K562 (cell line): ENCODE measurements around the gene PCDHGA12. TPM values are rescaled to one million over a fixed set of nuclear protein-coding genes. Genes with fewer than 3 reads are reported as not detected.
A peak's percentile ranks its signal among the peaks of the same experiment; 100 is the strongest.

Source experiments
- ATAC-seq: fragments of 200-7000 bp; cut with Tn5 transposase; 3 replicates; pipeline ENCODE4 v1.9.1; 2020; ENCODE audit warnings: moderate library complexity
- BruUV-seq: library from RNA; stranded (reverse); fragments of 400-500 nt; replicated peaks from 2 replicates; lab custom pipeline; 2021; lab: Mats Ljungman, UMichigan
- CTCF ChIA-PET: fragments of 300-600 bp; formaldehyde crosslinking; extraction: SDS; loops from one replicate; lab custom pipeline; 2021; ENCODE audit warnings: low intra/inter-chr PET ratio; lab: Yijun Ruan, JAX
- POLR2A ChIA-PET: fragments of 300-600, 350-650 bp; sonication (Branson Sonifier 250); formaldehyde crosslinking; extraction: SDS; loops from one replicate; lab custom pipeline; 2021; ENCODE audit warnings: antibody characterized with exemption, inconsistent platforms; lab: Yijun Ruan, JAX
- DNase-seq, 4 experiments: peaks; one replicate each; pipeline versions ENCODE4 v3.0.0 to v3.0.0-alpha.2; 2011 to 2018; ENCODE audit warnings: low spot score in 3 of 4, mixed read lengths in 3 of 4; ENCODE audit errors: extremely low read depth in 1 of 4
- FAIRE-seq: peaks from 2 replicates; lab custom pipeline; 2011; peaks lifted over from hg19 to GRCh38; lab: Jason Lieb, UNC
- H2AFZ ChIP-seq: 2 replicates; pipeline ENCODE4 v1.6.0; 2011; ENCODE audit warnings: low read depth, low read length, control low read depth, inconsistent platforms
- H3K27ac ChIP-seq: fragments of 200-600 bp; 3 replicates; pipeline ENCODE4 v1.8.0; 2011; ENCODE audit warnings: low read depth, mild to moderate bottlenecking, control low read depth, inconsistent platforms, low read length, moderate library complexity, mixed read lengths; ENCODE audit errors: extremely low read depth
- H3K27me3 ChIP-seq, 2 experiments: fragments of 300-600 bp in 1 of 2; 2 replicates in 1 of 2; 3 replicates in 1 of 2; pipeline versions ENCODE4 v1.6.0 to v1.8.0; 2011; ENCODE audit warnings: inconsistent platforms in 2 of 2, low read length in 2 of 2, mild to moderate bottlenecking in 1 of 2, mixed read lengths in 1 of 2, moderate library complexity in 1 of 2; ENCODE audit not compliant: control insufficient read depth in 2 of 2, insufficient read depth in 2 of 2
- H3K36me3 ChIP-seq: fragments of 300-600 bp; 3 replicates; pipeline ENCODE4 v1.8.0; 2011; ENCODE audit warnings: mild to moderate bottlenecking, low read length, inconsistent platforms; ENCODE audit not compliant: control insufficient read depth, insufficient read depth
- H3K4me1 ChIP-seq, 2 experiments: fragments of 200-600 bp in 1 of 2; replicated peaks in 1 of 2; 2 replicates in 1 of 2; 3 replicates in 1 of 2; pipeline versions ENCODE4 v1.5.1 to v1.8.0; 2011; ENCODE audit warnings: inconsistent platforms in 2 of 2, low read length in 2 of 2, mild to moderate bottlenecking in 1 of 2, mixed read lengths in 1 of 2, moderate library complexity in 1 of 2; ENCODE audit not compliant: control insufficient read depth in 2 of 2, insufficient read depth in 2 of 2
- H3K4me2 ChIP-seq: 2 replicates; pipeline ENCODE4 v1.6.1; 2011; ENCODE audit warnings: low read length, control low read depth, inconsistent platforms, mixed read lengths; ENCODE audit not compliant: insufficient read depth
- H3K4me3 ChIP-seq: fragments of 200-600 bp; sonication (generic), shearing (Covaris generic); 2 replicates; pipeline ENCODE4 v1.5.1; 2016; ENCODE audit warnings: control low read depth, inconsistent platforms
- H3K79me2 ChIP-seq: fragments of 200-600 bp; 3 replicates; pipeline ENCODE4 v1.8.0; 2011; ENCODE audit warnings: low read length, inconsistent platforms; ENCODE audit not compliant: control insufficient read depth, insufficient read depth
- H3K9ac ChIP-seq, 2 experiments: 2 replicates each; pipeline versions ENCODE4 v1.6.0 to v1.6.1; 2011; ENCODE audit warnings: low read depth in 2 of 2, low read length in 2 of 2, control low read depth in 1 of 2, inconsistent platforms in 1 of 2, mild to moderate bottlenecking in 1 of 2, mixed read lengths in 1 of 2; ENCODE audit not compliant: insufficient read depth in 1 of 2
- H3K9me1 ChIP-seq: one replicate; pipeline ENCODE4 v1.6.0; 2011; ENCODE audit warnings: inconsistent platforms, mild to moderate bottlenecking, low read length, moderate library complexity; ENCODE audit not compliant: control insufficient read depth, insufficient read depth
- H3K9me3 ChIP-seq: replicated peaks from 2 replicates; pipeline ENCODE4 v1.5.1; 2011; ENCODE audit warnings: low read depth, low read length, inconsistent platforms; ENCODE audit not compliant: control insufficient read depth, insufficient read depth
- H4K20me1 ChIP-seq: replicated peaks from 2 replicates; pipeline ENCODE4 v1.6.1; 2011; ENCODE audit warnings: low read length, inconsistent platforms, mixed read lengths; ENCODE audit not compliant: control insufficient read depth, insufficient read depth
- BRF1 ChIP-seq: IDR thresholded peaks from 3 replicates; pipeline ENCODE4 v1.6.1; 2011; ENCODE audit warnings: borderline replicate concordance, mild to moderate bottlenecking; ENCODE audit not compliant: insufficient read length; ENCODE audit errors: extremely low read depth
- CBX1 ChIP-seq: sonication (generic); IDR thresholded peaks from 2 replicates; pipeline ENCODE4 v1.6.1; 2016; ENCODE audit warnings: antibody characterized with exemption, low read depth, mild to moderate bottlenecking
- DIDO1 ChIP-seq: fragments of 450-650 bp; IDR thresholded peaks from 2 replicates; pipeline ENCODE4 v1.6.1; 2016; ENCODE audit warnings: low read depth, missing biosample characterization, missing genetic modification characterization
- NFE2L1 ChIP-seq: fragments of 450-650 bp; IDR thresholded peaks from 2 replicates; pipeline ENCODE4 v1.6.1; 2016; ENCODE audit warnings: missing genetic modification characterization, low read depth, mild to moderate bottlenecking, missing compliant biosample characterization, moderate library complexity, borderline replicate concordance
- NFIC ChIP-seq: fragments of 450-650 bp; IDR thresholded peaks from 2 replicates; pipeline ENCODE4 v1.6.1; 2017; ENCODE audit warnings: mild to moderate bottlenecking, inconsistent platforms
- RAD21 ChIP-seq, 2 experiments: fragments of 250-450 bp in 1 of 2; fragments of 450-650 bp in 1 of 2; sonication (Bioruptor Pico) in 1 of 2; formaldehyde crosslinking in 1 of 2; IDR thresholded peaks in 1 of 2; conservative IDR thresholded peaks in 1 of 2; 2 replicates each; pipeline versions ENCODE4 v1.4.0 to v1.8.0; 2020 to 2022; ENCODE audit warnings: mild to moderate bottlenecking in 2 of 2, moderate library complexity in 1 of 2
- ZNF124 ChIP-seq: sonication (generic); formaldehyde crosslinking; IDR thresholded peaks from 2 replicates; pipeline ENCODE4 v1.8.1; 2022; ENCODE audit warnings: missing genetic modification reagents
- WGBS: fragments of 100-300 bp; shearing (Covaris generic); methylation state at CpG from one replicate; pipeline ENCODE4 v1.1.6; 2016; ENCODE audit warnings: low coverage, mixed read lengths; ENCODE audit not compliant: insufficient coverage; ENCODE audit errors: missing lambda C conversion rate; 5-methylcytosine and 5-hydroxymethylcytosine counted together
- in situ Hi-C: fragments of 300-500 bp; cut with MboI; formaldehyde crosslinking; loops from 4 replicates; pipeline ENCODE4 v1.15.0; 2018; ENCODE audit warnings: inconsistent platforms, mixed read lengths
- intact Hi-C: fragments of 100-400 bp; cut with micrococcal nuclease; formaldehyde crosslinking; loops from 2 replicates; pipeline ENCODE4 v1.14.2; 2022
- polyA plus RNA-seq, 8 experiments: library from polyadenylated mRNA; depleted of rRNA in 4 of 8; stranded (reverse) in 5 of 8; unstranded in 3 of 8; fragments of >200 nt; fragmentation: Nextera tagmentation in 2 of 8; fragmentation: Illumina TruSeq in 1 of 8; extraction: Ambion mirVana in 2 of 8; extraction: Trizol in 1 of 8; gene quantifications; 2 replicates each; pipeline versions ENCODE4 v1.2.1 to v1.2.3, GENCODE V29; 2011 to 2014; ENCODE audit warnings: inconsistent platforms in 1 of 8, missing spikeins in 1 of 8
- total RNA-seq, 7 experiments: library from RNA; depleted of rRNA in 6 of 7; stranded (reverse); fragments of >200 nt in 6 of 7; fragmentation: Illumina TruSeq in 2 of 7; extraction: Trizol in 2 of 7; gene quantifications; 2 replicates each; pipeline versions ENCODE4 v1.2.1 to v1.2.3, GENCODE V29; 2011 to 2021; ENCODE audit warnings: low replicate concordance in 1 of 7
- TF ChIP-seq, protein P1 (sequence below): sonication (generic); formaldehyde crosslinking; IDR thresholded peaks from 2 replicates; pipeline ENCODE4 v1.8.0; 2022; ENCODE audit warnings: missing genetic modification reagents, mild to moderate bottlenecking, borderline replicate concordance
- TF ChIP-seq, protein P2 (sequence below): sonication (generic); formaldehyde crosslinking; IDR thresholded peaks from 2 replicates; pipeline ENCODE4 v1.8.1; 2023; ENCODE audit warnings: mild to moderate bottlenecking, missing genetic modification reagents

Gene PCDHGA12
- total and polyA plus RNA-seq, 9 of the 15 experiments (the other 6 are each of a cell fraction or from before 2014, with no cell fraction given), result 0.03 TPM; not detected in 8

DNA sequence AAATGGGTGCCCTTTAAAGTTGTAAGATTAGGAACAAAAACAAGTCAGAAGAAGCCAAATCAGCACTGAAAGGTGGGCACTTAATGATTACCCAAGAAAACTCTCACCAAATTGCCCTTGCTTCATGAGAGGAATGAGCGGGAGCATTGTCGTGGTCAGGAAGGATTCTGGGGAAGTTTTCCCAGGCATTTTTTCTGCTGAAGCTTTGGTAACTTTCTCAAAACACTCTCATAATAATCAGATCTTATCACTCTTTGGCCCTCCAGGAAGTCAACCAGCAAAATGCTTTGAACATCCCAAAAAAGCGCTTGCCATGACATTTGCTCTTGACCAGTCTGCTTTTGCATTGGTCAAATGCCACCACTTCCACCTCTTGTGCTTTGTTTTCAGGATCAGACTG lies 35.0 kb downstream of the PCDHGA12 start (continued):
- TF ChIP-seq, protein P1, sequence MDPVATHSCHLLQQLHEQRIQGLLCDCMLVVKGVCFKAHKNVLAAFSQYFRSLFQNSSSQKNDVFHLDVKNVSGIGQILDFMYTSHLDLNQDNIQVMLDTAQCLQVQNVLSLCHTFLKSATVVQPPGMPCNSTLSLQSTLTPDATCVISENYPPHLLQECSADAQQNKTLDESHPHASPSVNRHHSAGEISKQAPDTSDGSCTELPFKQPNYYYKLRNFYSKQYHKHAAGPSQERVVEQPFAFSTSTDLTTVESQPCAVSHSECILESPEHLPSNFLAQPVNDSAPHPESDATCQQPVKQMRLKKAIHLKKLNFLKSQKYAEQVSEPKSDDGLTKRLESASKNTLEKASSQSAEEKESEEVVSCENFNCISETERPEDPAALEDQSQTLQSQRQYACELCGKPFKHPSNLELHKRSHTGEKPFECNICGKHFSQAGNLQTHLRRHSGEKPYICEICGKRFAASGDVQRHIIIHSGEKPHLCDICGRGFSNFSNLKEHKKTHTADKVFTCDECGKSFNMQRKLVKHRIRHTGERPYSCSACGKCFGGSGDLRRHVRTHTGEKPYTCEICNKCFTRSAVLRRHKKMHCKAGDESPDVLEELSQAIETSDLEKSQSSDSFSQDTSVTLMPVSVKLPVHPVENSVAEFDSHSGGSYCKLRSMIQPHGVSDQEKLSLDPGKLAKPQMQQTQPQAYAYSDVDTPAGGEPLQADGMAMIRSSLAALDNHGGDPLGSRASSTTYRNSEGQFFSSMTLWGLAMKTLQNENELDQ (CRISPR knock-in tag), result no peak
- no peak for TF ChIP-seq BRF1
- TF ChIP-seq NFE2L1 (tag), result no peak
- TF ChIP-seq, all 486 proteins: peak for 0

DNA sequence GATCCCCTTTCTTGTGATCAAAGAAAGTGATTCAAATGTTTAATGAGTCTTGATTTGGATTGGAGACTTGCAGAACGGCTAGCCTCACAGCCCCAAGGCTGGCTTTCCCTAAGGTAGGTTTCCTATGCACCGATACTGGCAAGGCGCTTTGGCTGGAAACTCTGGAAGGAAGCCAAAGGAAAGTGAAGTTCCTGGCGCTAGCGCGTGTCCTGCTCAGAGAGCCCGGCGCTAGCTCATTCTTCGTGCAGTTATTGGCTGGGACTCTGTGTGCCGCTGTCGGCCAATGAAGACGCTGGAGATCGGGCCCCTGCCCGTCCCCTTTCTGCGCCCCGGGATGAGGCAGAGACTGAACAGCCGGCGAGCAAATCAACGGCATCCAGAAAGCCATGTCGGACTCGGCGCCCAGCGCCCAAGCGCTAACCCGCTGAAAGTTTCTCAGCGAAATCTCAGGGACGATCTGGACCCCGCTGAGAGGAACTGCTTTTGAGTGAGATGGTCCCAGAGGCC lies 45.4 kb downstream of the PCDHGA12 start, which contains the start of gene PCDHGC3:
Gene PCDHGC3, plus strand, starts transcription at position 342 of the 507 bp plus-strand sequence. Its CDS starts 151 bp downstream, at position 493.
- intact Hi-C loops (no loop called here), in situ Hi-C loops (no loop called here)
- Histone ChIP-seq H3K36me3 (no peaks in the 10 kb centered on the region), H2AFZ (no peak within 1 kb of the TSS), H3K4me2 (no peak within 1 kb of the TSS), H3K27me3 (peaks cover 20 to 32% of the 10 kb centered on the region in 2 experiments; a peak in 4 of 5 replicates), H3K9ac (no peak within 1 kb of the TSS), H3K4me1 (peaks cover 0 to 14% of the 10 kb centered on the region in 2 experiments; a peak in 1 of 5 replicates), H3K4me3 (no peak within 1 kb of the TSS), H3K9me3 (no peaks in the 10 kb centered on the region), H3K79me2 (no peaks in the 10 kb centered on the region), H4K20me1 (no peaks in the 10 kb centered on the region; the same call in 1 of the 2 replicates), H3K27ac (no peak within 1 kb of the TSS), H3K9me1 (no peaks in the 10 kb centered on the region)
- FAIRE-seq (no peak), ATAC-seq (peak; percentile 82), DNase-seq (peak in 2 of 4 experiments; percentile 16 to 34)
- ChIA-PET POLR2A (interaction anchor here (1.0 to 1.5 kb wide), 2 partner anchors 9 to 33 kb away, joined by 3 read pairs; partner anchors contain the start of gene PCDHGC4), CTCF (no interaction called here)
- 15% methylated on average over 24 of the region's 28 CpGs for WGBS
- BruUV-seq, result no TSS peak
- TF ChIP-seq CBX1 (no peak), NFIC (peak; percentile 52), RAD21 (CRISPR knock-in tag; conservative IDR thresholded peaks at IDR 0.05 in 1 of 2, IDR thresholded peaks at IDR 0.05 in 1 of 2) (peak in 1 of 2 experiments; percentile 28; a peak in 1 of 4 replicates), DIDO1 (tag) (no peak), ZNF124 (CRISPR knock-in tag) (no peak)
- TF ChIP-seq, protein P2, sequence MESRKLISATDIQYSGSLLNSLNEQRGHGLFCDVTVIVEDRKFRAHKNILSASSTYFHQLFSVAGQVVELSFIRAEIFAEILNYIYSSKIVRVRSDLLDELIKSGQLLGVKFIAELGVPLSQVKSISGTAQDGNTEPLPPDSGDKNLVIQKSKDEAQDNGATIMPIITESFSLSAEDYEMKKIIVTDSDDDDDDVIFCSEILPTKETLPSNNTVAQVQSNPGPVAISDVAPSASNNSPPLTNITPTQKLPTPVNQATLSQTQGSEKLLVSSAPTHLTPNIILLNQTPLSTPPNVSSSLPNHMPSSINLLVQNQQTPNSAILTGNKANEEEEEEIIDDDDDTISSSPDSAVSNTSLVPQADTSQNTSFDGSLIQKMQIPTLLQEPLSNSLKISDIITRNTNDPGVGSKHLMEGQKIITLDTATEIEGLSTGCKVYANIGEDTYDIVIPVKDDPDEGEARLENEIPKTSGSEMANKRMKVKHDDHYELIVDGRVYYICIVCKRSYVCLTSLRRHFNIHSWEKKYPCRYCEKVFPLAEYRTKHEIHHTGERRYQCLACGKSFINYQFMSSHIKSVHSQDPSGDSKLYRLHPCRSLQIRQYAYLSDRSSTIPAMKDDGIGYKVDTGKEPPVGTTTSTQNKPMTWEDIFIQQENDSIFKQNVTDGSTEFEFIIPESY (CRISPR knock-in tag), result peak; percentile 23; the same call in 1 of the 2 replicates
